ENCODE results near the gene CTBP2.

The CTBP2 gene

GRCh38 chr10:125043841-125044658 is 116.3 kb downstream of the CTBP2 start:
- DNase-seq (ENCODE audit: low spot score): no peak

DNA sequence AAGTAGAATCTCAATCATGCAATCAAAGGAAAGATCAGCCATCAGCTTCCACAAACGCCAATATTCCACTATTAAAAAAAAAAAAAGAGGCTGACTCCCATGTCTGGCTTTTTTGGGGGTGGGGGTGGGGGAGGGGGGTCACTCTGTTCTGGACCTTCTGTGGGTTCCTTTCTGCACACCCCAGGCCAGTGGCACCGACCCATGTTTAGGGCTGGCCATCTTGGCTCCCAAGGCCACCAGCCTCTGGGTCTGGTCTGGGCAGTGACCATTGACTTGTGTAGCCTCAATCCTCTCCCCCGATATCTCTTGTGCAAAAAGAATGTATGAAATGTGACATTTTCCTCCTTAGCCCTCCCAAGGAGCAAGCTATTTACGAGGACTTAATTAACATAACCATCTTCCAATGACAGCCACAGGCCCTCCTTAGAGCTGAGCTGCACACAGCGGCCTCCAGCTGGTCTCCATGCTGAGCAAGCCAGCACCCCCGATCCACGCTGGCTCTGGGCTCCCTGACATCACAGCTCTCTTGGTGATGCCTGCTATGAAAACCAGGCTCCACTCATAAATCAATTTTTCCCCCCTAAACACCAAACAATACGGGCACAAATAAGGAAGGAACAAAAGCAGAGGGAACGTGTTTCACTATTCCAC is 118.4 kb downstream of the CTBP2 start:
- DNase-seq (ENCODE audit: low spot score): no peak

- DNase-seq (ENCODE audit: low spot score): no peak
These were observed 121.0 kb downstream of the CTBP2 start for GRCh38 chr10:125039354-125039769.

DNA sequence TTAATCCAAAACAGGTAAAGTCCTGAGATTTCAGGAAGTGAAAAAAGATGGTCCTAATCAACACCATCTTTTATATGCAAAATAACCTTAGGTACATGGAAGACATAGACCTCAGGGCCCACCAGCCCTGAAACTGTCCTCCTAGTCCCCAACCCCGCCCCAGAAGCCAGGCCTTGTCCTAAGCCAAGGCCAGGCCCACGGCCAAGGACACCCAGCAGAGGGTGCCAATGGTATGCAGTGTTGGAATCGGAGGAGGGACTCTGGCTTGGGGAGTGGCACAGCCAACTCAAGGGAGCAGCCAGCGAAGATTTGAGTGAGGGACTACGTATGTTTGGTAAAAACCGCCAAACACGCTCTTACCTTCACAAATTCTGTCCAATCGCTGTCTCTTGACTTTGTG is 121.7 kb downstream of the CTBP2 start:
- peak; percentile 76 for DNase-seq (ENCODE audit: low spot score)

GRCh38 chr10:125037145-125037877 is 123.1 kb downstream of the CTBP2 start:
- peak; percentile 48 for DNase-seq (ENCODE audit: low spot score)

- no peak for DNase-seq (ENCODE audit: low spot score)
These were observed 124.6 kb downstream of the CTBP2 start for GRCh38 chr10:125035588-125036295.

DNA sequence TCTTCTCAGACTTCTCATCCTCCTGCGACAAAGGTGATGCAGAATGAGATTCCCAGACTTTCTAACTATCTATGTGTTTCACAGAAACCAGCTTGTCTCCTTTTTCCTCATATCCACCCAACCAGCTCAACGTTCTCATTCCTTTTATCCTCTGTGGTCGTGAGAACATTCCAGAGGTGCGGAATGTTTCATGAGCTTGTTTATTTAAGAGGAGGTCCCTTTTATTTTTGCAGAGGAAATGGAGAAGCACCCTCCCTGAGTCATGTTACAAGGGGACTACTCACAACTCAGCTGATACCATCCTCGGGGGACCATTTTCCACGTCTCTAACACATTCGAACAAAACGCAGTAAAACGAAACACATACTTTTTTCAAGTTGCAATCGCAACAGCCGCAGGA is 125.2 kb downstream of the CTBP2 start:
- DNase-seq (ENCODE audit: low spot score): no peak

DNA sequence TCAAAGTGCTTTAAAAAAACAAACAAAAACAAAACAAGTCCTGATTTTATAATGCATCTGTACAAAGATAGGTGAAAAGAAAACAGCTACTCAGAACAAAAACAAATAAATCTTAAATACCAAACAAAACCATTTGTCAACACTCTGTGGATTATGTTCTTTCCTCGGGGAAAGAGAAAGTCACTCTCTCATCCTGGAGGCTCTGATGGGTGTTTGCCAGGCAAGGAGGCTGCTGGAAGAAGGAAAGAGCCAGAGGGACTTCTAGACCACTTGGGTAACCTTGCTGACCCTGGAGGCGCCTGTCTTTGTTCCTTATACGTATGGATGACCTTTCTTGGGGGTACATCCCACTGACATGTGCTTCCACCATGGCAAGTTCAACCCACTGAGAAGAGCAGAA is 125.7 kb downstream of the CTBP2 start:
- no peak for DNase-seq (ENCODE audit: low spot score)

DNA sequence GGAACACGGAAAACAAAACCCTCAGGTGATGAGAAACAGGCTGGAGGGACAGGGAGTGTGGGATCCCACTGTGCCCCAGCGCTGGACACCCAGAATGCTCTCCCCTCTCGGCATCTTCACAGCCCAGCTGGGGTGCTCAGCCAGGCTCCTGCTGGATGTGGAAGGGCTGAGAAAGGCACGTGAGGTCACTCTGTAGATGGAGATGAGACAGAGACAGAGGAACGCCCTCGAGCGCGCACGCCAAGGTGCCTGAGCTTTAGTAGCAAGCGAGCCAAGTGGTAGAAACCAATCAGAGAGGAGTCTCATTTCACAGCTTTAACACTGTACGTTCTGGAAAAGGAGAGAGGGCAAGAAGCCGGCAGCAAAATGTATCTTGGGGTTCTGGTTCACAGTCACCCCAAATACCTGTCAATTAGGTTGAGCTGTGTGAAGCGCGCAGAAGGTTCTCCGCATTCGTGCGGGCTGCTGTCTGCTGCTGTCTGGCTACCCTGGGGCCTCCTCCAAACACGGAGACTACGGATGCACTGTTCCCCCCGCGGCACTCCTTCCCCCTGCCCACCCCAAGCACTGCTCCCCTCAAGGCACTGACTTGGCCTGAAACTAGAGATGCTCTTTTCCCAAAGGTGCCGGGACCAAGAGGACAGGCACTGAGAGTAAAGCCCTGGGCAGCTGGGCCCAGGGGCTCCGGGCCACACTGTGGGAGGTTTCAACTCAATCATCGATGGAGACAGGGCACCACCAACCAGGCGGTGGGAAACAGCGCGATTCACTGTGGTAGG is 127.0 kb downstream of the CTBP2 start:
- no peak for DNase-seq (ENCODE audit: low spot score)

DNA sequence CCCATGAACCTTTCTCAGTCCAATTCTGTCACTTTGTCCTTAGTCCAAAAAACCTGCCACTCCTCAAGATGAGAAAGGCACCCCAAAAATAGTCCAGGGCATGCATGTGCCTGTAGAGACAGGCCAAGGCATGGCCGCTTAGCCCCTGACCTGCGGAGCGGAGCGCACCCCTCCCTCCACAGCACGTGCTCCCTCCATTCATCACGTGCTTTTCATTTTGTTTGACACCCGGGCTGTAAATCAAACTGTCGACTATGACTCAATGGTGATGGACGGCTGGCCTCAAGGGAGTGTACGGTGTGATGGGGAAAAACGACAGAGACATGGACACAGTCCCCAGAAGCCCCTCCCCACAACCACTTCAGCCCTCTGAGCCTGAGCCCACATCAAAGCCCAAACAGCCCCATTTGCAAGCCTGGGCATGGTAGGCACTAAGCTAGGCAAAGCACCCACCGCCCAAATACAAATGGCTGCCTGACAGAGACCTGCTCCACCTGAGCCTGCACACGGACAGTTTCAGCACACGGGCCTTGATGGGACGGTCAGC is 127.8 kb downstream of the CTBP2 start:
- DNase-seq (ENCODE audit: low spot score): no peak

DNA sequence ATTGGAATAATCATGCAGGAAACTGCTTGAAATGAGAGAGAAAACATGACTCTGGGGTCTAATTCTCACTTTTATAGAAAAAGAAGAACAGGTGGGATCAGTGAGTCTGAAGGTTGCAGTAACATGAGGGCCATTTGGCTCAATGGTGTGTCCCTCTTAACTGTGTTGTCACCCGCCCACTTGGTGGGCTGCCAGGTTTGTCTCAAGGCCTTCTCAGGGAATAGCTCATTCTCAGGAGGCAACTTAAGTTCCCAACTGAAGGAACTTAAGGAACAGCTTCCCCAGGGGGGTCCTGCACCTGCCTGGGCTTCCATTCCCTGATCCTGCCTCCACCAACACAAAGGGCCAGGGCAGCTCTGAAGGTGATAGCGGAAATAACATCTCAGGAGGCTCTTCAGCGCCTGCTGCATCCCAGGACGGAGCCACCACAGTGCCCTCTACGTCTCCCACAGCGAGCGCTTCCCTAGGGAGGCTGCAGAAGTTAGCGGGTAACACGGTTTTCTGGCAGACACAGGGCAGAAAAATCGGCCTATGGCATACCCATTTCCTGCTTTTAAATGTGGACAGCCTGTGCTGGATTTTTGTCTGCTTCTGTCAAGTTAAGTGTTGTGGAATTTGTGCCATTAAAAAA is 129.7 kb downstream of the CTBP2 start:
- no peak for DNase-seq (ENCODE audit: low spot score)

DNA sequence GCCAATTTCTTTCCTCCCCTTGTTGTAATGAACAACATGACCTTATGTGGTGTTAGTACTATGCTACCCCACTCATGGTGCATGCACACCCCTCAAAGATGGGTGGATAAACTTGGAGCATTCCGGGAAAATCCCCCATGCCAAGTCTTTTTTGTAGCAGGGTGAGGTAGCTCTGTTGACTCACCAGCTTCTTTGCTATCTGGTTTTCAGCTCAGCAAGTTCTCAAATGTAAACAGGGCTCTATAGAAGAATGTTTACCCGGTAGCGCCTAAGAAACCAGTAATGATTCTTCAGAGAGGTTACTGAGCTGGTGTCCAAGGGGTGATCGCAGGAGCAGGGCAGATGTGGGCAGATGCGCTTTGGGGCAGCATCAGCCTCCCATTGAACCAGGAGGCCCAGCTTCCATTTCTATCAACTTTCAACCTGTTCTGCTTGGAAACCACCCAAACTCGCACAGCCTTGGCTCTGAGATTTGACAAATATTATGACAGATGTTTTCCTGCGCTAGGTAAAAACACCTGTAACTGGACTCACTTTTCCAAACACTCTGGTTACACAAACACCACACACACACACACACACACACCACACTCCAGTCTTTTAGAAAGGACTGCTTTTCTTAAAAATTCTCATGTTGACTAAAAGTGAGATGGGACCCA is 130.7 kb downstream of the CTBP2 start:
- no peak for DNase-seq (ENCODE audit: low spot score)

DNA sequence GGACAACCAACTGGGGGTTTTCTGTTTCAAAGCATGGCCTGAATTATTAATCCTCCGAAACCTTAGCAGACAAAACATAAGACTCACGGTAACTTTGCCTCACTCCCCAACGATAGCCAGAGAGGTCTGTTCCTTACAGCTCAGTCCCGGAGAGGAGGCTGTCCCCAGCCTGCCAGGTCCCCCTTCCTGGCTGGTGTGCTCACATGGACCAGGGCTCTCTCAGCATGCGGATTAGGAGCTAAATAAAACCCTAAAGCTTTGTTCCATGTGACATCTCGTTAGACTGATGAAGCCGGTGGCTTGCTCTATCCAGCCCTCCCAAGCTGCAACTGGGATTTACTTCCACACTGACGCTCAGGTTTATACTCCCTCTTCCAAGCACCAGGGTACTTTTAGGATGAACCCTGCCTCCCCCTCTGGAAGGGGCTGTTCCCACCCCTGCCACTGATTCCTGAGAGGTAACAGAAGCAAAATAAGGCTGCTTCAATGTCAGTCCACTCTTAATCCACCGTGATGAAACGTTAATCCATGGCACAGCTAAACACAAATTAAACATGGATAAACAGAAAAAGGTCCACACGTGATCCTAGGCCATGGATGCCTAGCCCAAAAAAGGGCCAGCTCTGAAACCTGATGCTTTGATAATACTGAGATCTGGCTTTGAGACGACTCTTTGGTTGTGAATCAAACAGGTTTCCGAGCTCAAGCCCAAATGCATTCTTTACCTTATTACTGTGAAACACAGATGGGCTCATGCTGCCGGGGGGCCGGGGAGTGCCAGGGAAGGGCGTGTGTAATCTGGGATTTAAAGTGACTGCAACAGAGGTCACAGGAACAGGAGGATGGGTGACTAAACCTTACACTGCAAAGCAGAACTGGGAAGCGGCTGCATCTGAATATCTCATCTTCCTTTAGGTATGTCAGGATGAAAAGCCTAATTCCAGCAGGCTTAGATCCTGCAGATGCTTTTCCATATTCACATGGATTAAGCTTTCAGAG is 132.2 kb downstream of the CTBP2 start:
- DNase-seq (ENCODE audit: low spot score): no peak

- DNase-seq (ENCODE audit: low spot score): no peak
These were observed 133.2 kb downstream of the CTBP2 start for GRCh38 chr10:125026974-125027735.

- DNase-seq (ENCODE audit: low spot score): no peak
These were observed 134.1 kb downstream of the CTBP2 start for GRCh38 chr10:125026036-125026931.

DNA sequence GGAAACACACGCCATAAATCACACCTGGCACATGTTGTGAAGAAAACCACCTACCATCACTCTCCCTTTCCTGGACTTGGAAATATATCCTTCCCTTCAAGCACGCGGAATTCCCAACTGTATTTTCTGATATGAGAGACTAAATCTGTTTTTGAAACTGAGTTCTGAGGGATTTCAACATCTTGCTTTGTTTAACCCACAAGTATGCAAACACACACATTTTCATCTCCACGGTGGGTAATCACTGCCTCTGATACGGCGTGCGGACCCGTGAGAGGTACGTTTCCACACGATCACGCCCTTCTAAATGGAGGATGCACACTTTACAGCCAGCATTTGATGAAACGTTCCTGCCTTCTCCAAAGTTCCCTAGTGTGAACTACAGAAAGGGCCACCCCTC is 135.0 kb downstream of the CTBP2 start:
- no peak for DNase-seq (ENCODE audit: low spot score)
